Measurements from ENCODE around the gene HP. TPM values are rescaled to one million over a fixed set of nuclear protein-coding genes. Genes with fewer than 3 reads are reported as not detected.

The HP gene
- total and polyA plus RNA-seq, 2 of the 8 experiments (the other 6 are each of a cell fraction or from before 2014, with no cell fraction given) = not detected

GRCh38 chr16:72055911-72056310 lies 1.6 kb downstream of the HP start:
- no peaks in the 10 kb centered on the region for H3K79me2 ChIP-seq (ENCODE audit: control insufficient read depth in 1 of 2, insufficient read depth in 2 of 2, low read length in 2 of 2)
- no peak overlapping the region for H2BK15ac ChIP-seq (ENCODE audit: low read length)
- H3K27me3 ChIP-seq (replicated peaks in 1 of 4; ENCODE audit: control insufficient read depth in 3 of 4, extremely low read depth in 1 of 4, insufficient read depth in 3 of 4, low read length in 3 of 4) = no peaks in the 10 kb centered on the region
- H3K27ac ChIP-seq (ENCODE audit: low read depth, low read length) = no peak overlapping the region
- no peak overlapping the region for H3K14ac ChIP-seq (ENCODE audit: insufficient read length)
- 81% methylated on average over 4 of the region's 4 CpGs; no CpG with 5 or more reads in 1 of the 2 experiments for WGBS, 2 experiments (ENCODE audit: extremely low coverage in 1 of 2, insufficient coverage in 1 of 2, insufficient read length in 1 of 2, insufficient replicate concordance in 2 of 2, low coverage in 1 of 2, low lambda C conversion rate in 2 of 2, missing lambda C conversion rate in 1 of 2)
- no peaks in the 10 kb centered on the region for H3K79me1 ChIP-seq (ENCODE audit: low read depth, low read length)
- no peak overlapping the region for H4K5ac ChIP-seq (ENCODE audit: insufficient read length, low read depth, low read length)
- H2AK5ac ChIP-seq (ENCODE audit: low read depth, low read length) = no peak overlapping the region
- no peaks in the 10 kb centered on the region for H3K36me3 ChIP-seq (ENCODE audit: control insufficient read depth in 2 of 4, insufficient read depth in 4 of 4, low read length in 3 of 4)
- POLR2A ChIA-PET (ENCODE audit: partially characterized antibody) = no interaction called here
- H3K23ac ChIP-seq (ENCODE audit: insufficient read length) = no peak overlapping the region
- no peak overlapping the region for H2AFZ ChIP-seq (ENCODE audit: low read length)
- FAIRE-seq = no peak
- H3K18ac ChIP-seq (ENCODE audit: extremely low read depth, low read length) = no peak overlapping the region
- H3K9me3 ChIP-seq (ENCODE audit: insufficient read depth in 2 of 2, low read depth in 1 of 2, low read length in 1 of 2) = no peaks in the 10 kb centered on the region
- H3K4me3 ChIP-seq (ENCODE audit: extremely low read depth in 1 of 4, insufficient read depth in 2 of 4, low read depth in 3 of 4, low read length in 4 of 4) = no peak overlapping the region
- H3K4me1 ChIP-seq (replicated peaks in 1 of 4; ENCODE audit: control insufficient read depth in 3 of 4, insufficient read depth in 4 of 4, low read length in 3 of 4) = no peaks in the 10 kb centered on the region
- no peak overlapping the region for H2BK5ac ChIP-seq (ENCODE audit: low read depth, low read length)
- H3K9ac ChIP-seq (replicated peaks in 1 of 4; ENCODE audit: extremely low read depth in 1 of 4, low read depth in 3 of 4, low read length in 3 of 4) = no peak overlapping the region
- no peak overlapping the region for H4K91ac ChIP-seq (replicated peaks; ENCODE audit: insufficient read length, low read length)
- H2BK12ac ChIP-seq (ENCODE audit: low read depth, low read length) = no peak overlapping the region
- no peaks in the 10 kb centered on the region for H4K20me1 ChIP-seq (replicated peaks in 1 of 2; ENCODE audit: control insufficient read depth in 1 of 2, insufficient read depth in 2 of 2, low read length in 2 of 2)
- DNase-seq (ENCODE audit: low read depth in 1 of 2, low spot score in 2 of 2) = no peak
- no peak overlapping the region for H3K56ac ChIP-seq (replicated peaks; ENCODE audit: insufficient read length, low read depth, low read length)
- no peak overlapping the region for H3K4ac ChIP-seq (replicated peaks; ENCODE audit: insufficient read length, low read depth, low read length)
- H2BK20ac ChIP-seq (ENCODE audit: low read length) = no peak overlapping the region
- no peak overlapping the region for H2BK120ac ChIP-seq (replicated peaks; ENCODE audit: low read depth, low read length)
- CTCF ChIA-PET (ENCODE audit: partially characterized antibody) = no interaction called here
- no peak overlapping the region for H3K4me2 ChIP-seq (ENCODE audit: insufficient read depth in 1 of 2, low read depth in 2 of 2, low read length in 2 of 2)
- H4K8ac ChIP-seq (ENCODE audit: extremely low read depth, insufficient read depth, low read length) = no peak overlapping the region
- H3K23me2 ChIP-seq (ENCODE audit: low read depth, low read length) = no peaks in the 10 kb centered on the region
- TF ChIP-seq EP300 (IDR thresholded peaks at IDR 0.05; ENCODE audit: borderline replicate concordance in 1 of 2, low read depth in 2 of 2, low read length in 2 of 2) = no peak
- no peak for TF ChIP-seq KDM5A (IDR thresholded peaks at IDR 0.05; ENCODE audit: low read length)
- TF ChIP-seq SAP30 (IDR thresholded peaks at IDR 0.05; ENCODE audit: insufficient read depth, insufficient replicate concordance, low read length) = no peak
- TF ChIP-seq BACH1 (IDR thresholded peaks at IDR 0.05; ENCODE audit: low read length) = no peak
- no peak for TF ChIP-seq SP1 (IDR thresholded peaks at IDR 0.05; ENCODE audit: low read depth, low read length)

Measured in H1 (cell line).